DMS 273 treated with DMSO at 0.1 percent for 48 hours (cell line): Measurements from ENCODE around the gene PRRT1.
"Not testable (repeated sequence)": the region's sequence is repeated elsewhere in the genome, so short reads cannot be mapped to it uniquely, and the experiment has no call there.

ENCODE experiments used
- DNase-seq: peaks from one replicate; lab custom pipeline; 2025; lab: John Stamatoyannopoulos, UW

The PRRT1 gene

GRCh38 chr6:32151863-32152768, at the start of gene PRRT1:
Gene PRRT1 (minus strand): TSS chr6:32151939. CDS start chr6:32151827, 112 bp downstream.
- DNase-seq, result no peak

GRCh38 chr6:32200711-32201475, 49.2 kb upstream of the PRRT1 start:
- no peak for DNase-seq

- no peak for DNase-seq
Observed at GRCh38 chr6:32198866-32199265, 47.1 kb upstream of the PRRT1 start.

GRCh38 chr6:32198345-32198696, 46.6 kb upstream of the PRRT1 start:
- no peak for DNase-seq

- no peak for DNase-seq
Observed at GRCh38 chr6:32196682-32197616, 45.2 kb upstream of the PRRT1 start.

GRCh38 chr6:32195902-32196681, 44.4 kb upstream of the PRRT1 start:
- no peak for DNase-seq

- peak; percentile 97 for DNase-seq
Observed at GRCh38 chr6:32195652-32195901, 43.8 kb upstream of the PRRT1 start.

GRCh38 chr6:32194825-32195651, 43.3 kb upstream of the PRRT1 start:
- peak; percentile 34 for DNase-seq

GRCh38 chr6:32194388-32194787, 42.6 kb upstream of the PRRT1 start:
- DNase-seq, result no peak

- DNase-seq, result not testable (repeated sequence)
Observed at GRCh38 chr6:32193096-32193495, 41.4 kb upstream of the PRRT1 start.

GRCh38 chr6:32192608-32193039, 40.9 kb upstream of the PRRT1 start, which contains the start of gene GPSM3:
Gene GPSM3 (minus strand): TSS chr6:32192643. CDS start chr6:32192513, 130 bp downstream.
- DNase-seq, result no peak

- no peak for DNase-seq
Observed at GRCh38 chr6:32191696-32192607, 40.2 kb upstream of the PRRT1 start.

- no peak for DNase-seq
Observed at GRCh38 chr6:32190911-32191677, 39.4 kb upstream of the PRRT1 start.

- peak; percentile 68 for DNase-seq
Observed at GRCh38 chr6:32190054-32190851, 38.5 kb upstream of the PRRT1 start, which contains the start of gene PBX2. Gene PBX2 (minus strand): TSS chr6:32190202. CDS start chr6:32189915, 287 bp downstream.

GRCh38 chr6:32189742-32190053, 38.0 kb upstream of the PRRT1 start:
- DNase-seq, result no peak

- no peak for DNase-seq
Observed at GRCh38 chr6:32189069-32189741, 37.5 kb upstream of the PRRT1 start.

- no peak for DNase-seq
Observed at GRCh38 chr6:32188381-32189068, 36.8 kb upstream of the PRRT1 start.
